Mesendoderm (in vitro differentiated cells): ENCODE measurements around the gene CNTNAP1.
A peak's percentile ranks its signal among the peaks of the same experiment; 100 is the strongest.

Experiments
- DNase-seq: peaks from one replicate; pipeline ENCODE4 v3.0.0; 2013
- H2AK5ac ChIP-seq: 2 replicates; pipeline ENCODE4 v1.6.1; 2013; ENCODE audit warnings: low read length, inconsistent platforms
- H2BK120ac ChIP-seq: 2 replicates; pipeline ENCODE4 v1.6.1; 2013; ENCODE audit warnings: low read depth, mild to moderate bottlenecking, low read length, moderate library complexity, mixed read lengths
- H2BK15ac ChIP-seq: replicated peaks from 2 replicates; pipeline ENCODE4 v1.6.1; 2013; ENCODE audit warnings: low read depth, mild to moderate bottlenecking, moderate library complexity
- H2BK5ac ChIP-seq: 2 replicates; pipeline ENCODE4 v1.6.1; 2013; ENCODE audit warnings: low read length, inconsistent platforms
- H3K18ac ChIP-seq: 2 replicates; pipeline ENCODE4 v1.6.1; 2013; ENCODE audit warnings: mild to moderate bottlenecking, low read length, mixed read lengths
- H3K23ac ChIP-seq: one replicate; pipeline ENCODE4 v1.6.1; 2013; ENCODE audit warnings: low read length
- H3K27ac ChIP-seq: 2 replicates; pipeline ENCODE4 v1.5.1; 2013; ENCODE audit warnings: low read depth, mild to moderate bottlenecking, inconsistent platforms, low read length, moderate library complexity
- H3K27me3 ChIP-seq: 2 replicates; pipeline ENCODE4 v1.6.1; 2013; ENCODE audit warnings: low read length, control low read depth, mild to moderate bottlenecking, inconsistent platforms; ENCODE audit not compliant: insufficient read depth, poor library complexity
- H3K36me3 ChIP-seq: 2 replicates; pipeline ENCODE4 v1.6.1; 2013; ENCODE audit warnings: low read length, inconsistent platforms; ENCODE audit not compliant: control insufficient read depth, insufficient read depth
- H3K4ac ChIP-seq: one replicate; pipeline ENCODE4 v1.6.1; 2013; ENCODE audit warnings: low read depth, mild to moderate bottlenecking, low read length, moderate library complexity
- H3K4me1 ChIP-seq: 2 replicates; pipeline ENCODE4 v1.6.1; 2013; ENCODE audit warnings: low read depth, low read length, inconsistent platforms; ENCODE audit not compliant: control insufficient read depth
- H3K4me2 ChIP-seq: 2 replicates; pipeline ENCODE4 v1.6.1; 2013; ENCODE audit warnings: low read length
- H3K4me3 ChIP-seq: 2 replicates; pipeline ENCODE4 v1.5.1; 2013; ENCODE audit warnings: mild to moderate bottlenecking, low read length
- H3K56ac ChIP-seq: one replicate; pipeline ENCODE4 v1.6.1; 2013; ENCODE audit warnings: low read length
- H3K79me1 ChIP-seq: 2 replicates; pipeline ENCODE4 v1.6.1; 2013; ENCODE audit warnings: low read length, inconsistent platforms
- H3K79me2 ChIP-seq: 2 replicates; pipeline ENCODE4 v1.6.1; 2013; ENCODE audit warnings: mild to moderate bottlenecking, low read length; ENCODE audit not compliant: control insufficient read depth, insufficient read depth
- H3K9ac ChIP-seq: 2 replicates; pipeline ENCODE4 v1.6.1; 2013; ENCODE audit warnings: low read length, inconsistent platforms
- H4K5ac ChIP-seq: one replicate; pipeline ENCODE4 v1.6.1; 2013; ENCODE audit warnings: low read length
- H4K8ac ChIP-seq: one replicate; pipeline ENCODE4 v1.6.1; 2013; ENCODE audit warnings: low read depth, mild to moderate bottlenecking, control low read depth, low read length, moderate library complexity
- WGBS: extraction: QIAGEN DNeasy Blood & Tissue Kit; methylation state at CpG from one replicate; pipeline ENCODE4 v1.1.7; 2013; ENCODE audit warnings: low lambda C conversion rate, missing lambda C conversion rate; ENCODE audit not compliant: insufficient coverage; ENCODE audit errors: extremely low coverage; 5-methylcytosine and 5-hydroxymethylcytosine counted together

Gene CNTNAP1

GRCh38 chr17:42743595-42744282 is 61.4 kb downstream of the CNTNAP1 start:
- H2BK120ac ChIP-seq = no peak overlapping the region
- no peak overlapping the region for H3K4ac ChIP-seq
- no peaks in the 10 kb centered on the region for H3K27me3 ChIP-seq
- no peak overlapping the region for H4K8ac ChIP-seq
- H3K36me3 ChIP-seq = no peaks in the 10 kb centered on the region
- H3K27ac ChIP-seq = no peak overlapping the region
- peak overlapping the region; percentile 70 for H3K4me2 ChIP-seq
- H2BK5ac ChIP-seq = no peak overlapping the region
- peak; percentile 55 for DNase-seq
- H2AK5ac ChIP-seq = no peak overlapping the region
- peak overlapping the region; percentile 52 for H3K9ac ChIP-seq
- WGBS = no CpG with 5 or more reads among the region's 10 CpGs
- H3K79me1 ChIP-seq = no peaks in the 10 kb centered on the region
- H3K18ac ChIP-seq = no peak overlapping the region
- no peak overlapping the region for H3K23ac ChIP-seq
- peak overlapping the region; percentile 96 for H3K56ac ChIP-seq
- no peak overlapping the region for H3K4me3 ChIP-seq
- H2BK15ac ChIP-seq = no peak overlapping the region
- H4K5ac ChIP-seq = no peak overlapping the region
- H3K79me2 ChIP-seq = no peaks in the 10 kb centered on the region
- H3K4me1 ChIP-seq = no peaks in the 10 kb centered on the region

GRCh38 chr17:42744283-42744805 is 62.0 kb downstream of the CNTNAP1 start:
- Histone ChIP-seq H3K79me2 (no peaks in the 10 kb centered on the region), H3K4me1 (no peaks in the 10 kb centered on the region), H3K9ac (peak overlapping the region; percentile 88), H4K5ac (no peak overlapping the region), H3K4me2 (peak overlapping the region; percentile 70), H2BK5ac (no peak overlapping the region), H3K4ac (peak overlapping the region; percentile 66), H4K8ac (no peak overlapping the region), H3K4me3 (peak overlapping the region; percentile 52), H3K18ac (peak overlapping the region; percentile 60), H3K27me3 (no peaks in the 10 kb centered on the region), H2BK15ac (no peak overlapping the region), H3K23ac (no peak overlapping the region), H3K79me1 (no peaks in the 10 kb centered on the region), H3K56ac (peak overlapping the region; percentile 96), H3K27ac (no peak overlapping the region), H3K36me3 (no peaks in the 10 kb centered on the region), H2AK5ac (no peak overlapping the region), H2BK120ac (no peak overlapping the region)
- DNase-seq = peak; percentile 76
- no CpG with 5 or more reads among the region's 32 CpGs for WGBS

GRCh38 chr17:42744806-42745617 is 62.7 kb downstream of the CNTNAP1 start, which contains the start of gene EZH1:
TSS of gene EZH1 (minus strand) at chr17:42745040. CDS start at chr17:42728941, 16,099 bp downstream.
- Histone ChIP-seq H3K4ac (peak within 1 kb of the TSS; percentile 66), H3K9ac (peak within 1 kb of the TSS; percentile 88), H3K56ac (peak within 1 kb of the TSS; percentile 96), H4K8ac (no peak within 1 kb of the TSS), H3K27me3 (no peaks in the 10 kb centered on the region), H3K4me1 (no peaks in the 10 kb centered on the region), H2AK5ac (no peak within 1 kb of the TSS), H2BK120ac (no peak within 1 kb of the TSS), H3K4me3 (peak within 1 kb of the TSS; percentile 52), H3K36me3 (no peaks in the 10 kb centered on the region), H3K27ac (peak within 1 kb of the TSS; percentile 67), H3K79me2 (no peaks in the 10 kb centered on the region), H2BK15ac (no peak within 1 kb of the TSS), H4K5ac (no peak within 1 kb of the TSS), H3K79me1 (no peaks in the 10 kb centered on the region), H3K4me2 (peak within 1 kb of the TSS; percentile 70), H3K23ac (no peak within 1 kb of the TSS), H2BK5ac (no peak within 1 kb of the TSS), H3K18ac (peak within 1 kb of the TSS; percentile 60)
- no CpG with 5 or more reads among the region's 50 CpGs for WGBS
- DNase-seq = peak; percentile 97

- no peak overlapping the region for H3K23ac ChIP-seq
- H2AK5ac ChIP-seq = no peak overlapping the region
- H2BK5ac ChIP-seq = no peak overlapping the region
- no peak overlapping the region for H2BK120ac ChIP-seq
- no peak overlapping the region for H4K8ac ChIP-seq
- no peak overlapping the region for H4K5ac ChIP-seq
- no CpG with 5 or more reads among the region's 7 CpGs for WGBS
- no peak overlapping the region for H3K4me2 ChIP-seq
- no peaks in the 10 kb centered on the region for H3K79me2 ChIP-seq
- H3K36me3 ChIP-seq = no peaks in the 10 kb centered on the region
- no peaks in the 10 kb centered on the region for H3K4me1 ChIP-seq
- H3K4me3 ChIP-seq = no peak overlapping the region
- no peak overlapping the region for H3K9ac ChIP-seq
- H2BK15ac ChIP-seq = no peak overlapping the region
- H3K4ac ChIP-seq = no peak overlapping the region
- no peaks in the 10 kb centered on the region for H3K79me1 ChIP-seq
- H3K27ac ChIP-seq = no peak overlapping the region
- H3K27me3 ChIP-seq = no peaks in the 10 kb centered on the region
- H3K18ac ChIP-seq = no peak overlapping the region
- no peak for DNase-seq
- H3K56ac ChIP-seq = no peak overlapping the region
These were observed 66.0 kb downstream of the CNTNAP1 start for GRCh38 chr17:42748202-42748907.

GRCh38 chr17:42748908-42749798 is 66.8 kb downstream of the CNTNAP1 start:
- H3K4me2 ChIP-seq = no peak overlapping the region
- H4K8ac ChIP-seq = no peak overlapping the region
- no peak overlapping the region for H3K23ac ChIP-seq
- no peak overlapping the region for H3K18ac ChIP-seq
- no peaks in the 10 kb centered on the region for H3K4me1 ChIP-seq
- no peak for DNase-seq
- no peak overlapping the region for H2BK5ac ChIP-seq
- no peak overlapping the region for H3K27ac ChIP-seq
- no peak overlapping the region for H3K9ac ChIP-seq
- H3K36me3 ChIP-seq = no peaks in the 10 kb centered on the region
- H2BK120ac ChIP-seq = no peak overlapping the region
- no peak overlapping the region for H4K5ac ChIP-seq
- no peak overlapping the region for H2BK15ac ChIP-seq
- no peak overlapping the region for H3K4ac ChIP-seq
- H3K79me2 ChIP-seq = no peaks in the 10 kb centered on the region
- no peak overlapping the region for H2AK5ac ChIP-seq
- WGBS = no CpG with 5 or more reads among the region's 11 CpGs
- H3K56ac ChIP-seq = no peak overlapping the region
- no peaks in the 10 kb centered on the region for H3K79me1 ChIP-seq
- H3K4me3 ChIP-seq = no peak overlapping the region
- no peaks in the 10 kb centered on the region for H3K27me3 ChIP-seq
